Measurements from ENCODE around the gene PRAMEF20.
"Not testable (repeated sequence)": the region's sequence is repeated elsewhere in the genome, so short reads cannot be mapped to it uniquely, and the experiment has no call there.

The PRAMEF20 gene

GRCh38 chr1:13393004-13393403 lies 17.2 kb upstream of the PRAMEF20 start:
- not testable (repeated sequence) for H3K9ac ChIP-seq (ENCODE audit: low read depth, low read length); H3K27ac ChIP-seq (ENCODE audit: low read length); H3K4me1 ChIP-seq (ENCODE audit: insufficient read depth, low read length); H4K20me1 ChIP-seq (ENCODE audit: insufficient read depth, low read length); H3K79me2 ChIP-seq (ENCODE audit: insufficient read depth, low read length); H3K27me3 ChIP-seq (ENCODE audit: insufficient read depth, low read length, poor library complexity); H3K9me3 ChIP-seq (ENCODE audit: insufficient read depth, low read length, severe bottlenecking); DNase-seq; H2AFZ ChIP-seq (ENCODE audit: low read depth, low read length); H3K4me2 ChIP-seq (ENCODE audit: insufficient read depth, low read length); ATAC-seq (ENCODE audit: insufficient read depth, low read depth); H3K36me3 ChIP-seq (ENCODE audit: insufficient read depth, low read length); H3K4me3 ChIP-seq (ENCODE audit: low read depth in 1 of 2, low read length in 2 of 2)

- not testable (repeated sequence) for H3K4me1 ChIP-seq (ENCODE audit: insufficient read depth, low read length); H2AFZ ChIP-seq (ENCODE audit: low read depth, low read length); H3K4me3 ChIP-seq (ENCODE audit: low read depth in 1 of 2, low read length in 2 of 2); H3K9ac ChIP-seq (ENCODE audit: low read depth, low read length); H3K9me3 ChIP-seq (ENCODE audit: insufficient read depth, low read length, severe bottlenecking); DNase-seq; H3K36me3 ChIP-seq (ENCODE audit: insufficient read depth, low read length); H3K79me2 ChIP-seq (ENCODE audit: insufficient read depth, low read length); H3K27me3 ChIP-seq (ENCODE audit: insufficient read depth, low read length, poor library complexity); H4K20me1 ChIP-seq (ENCODE audit: insufficient read depth, low read length); H3K27ac ChIP-seq (ENCODE audit: low read length); H3K4me2 ChIP-seq (ENCODE audit: insufficient read depth, low read length); ATAC-seq (ENCODE audit: insufficient read depth, low read depth)
These were observed 15.5 kb upstream of the PRAMEF20 start for GRCh38 chr1:13394761-13395160.

GRCh38 chr1:13395311-13395710 lies 14.9 kb upstream of the PRAMEF20 start:
- ATAC-seq (ENCODE audit: insufficient read depth, low read depth); H3K9ac ChIP-seq (ENCODE audit: low read depth, low read length); DNase-seq: not testable (repeated sequence)

DNA sequence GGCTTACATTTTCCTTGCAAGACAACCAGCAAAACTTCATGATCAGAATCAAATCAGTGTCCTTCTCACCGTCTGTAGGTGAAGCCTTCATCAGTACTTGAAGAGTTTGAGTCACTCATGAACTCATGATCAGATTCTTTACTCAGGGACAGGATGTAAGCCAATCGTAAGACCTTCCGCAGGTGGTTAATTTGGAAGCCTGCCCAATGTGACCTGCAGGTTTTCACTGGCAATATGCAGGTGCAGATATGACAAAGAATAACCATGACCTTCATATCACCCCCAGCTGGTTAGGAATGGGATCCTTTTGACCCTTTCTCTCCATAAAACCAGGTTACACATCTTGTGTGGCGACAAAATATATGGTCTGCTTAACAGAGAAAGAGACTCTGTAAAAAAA lies 2.4 kb upstream of the PRAMEF20 start:
- Histone ChIP-seq H3K4me1 (ENCODE audit: insufficient read depth, low read length) (no peaks in the 10 kb centered on the region), H3K9ac (ENCODE audit: low read depth, low read length) (no peak overlapping the region), H3K27me3 (ENCODE audit: insufficient read depth, low read length, poor library complexity) (no peaks in the 10 kb centered on the region), H3K4me3 (ENCODE audit: low read depth in 1 of 2, low read length in 2 of 2) (no peak overlapping the region), H3K4me2 (ENCODE audit: insufficient read depth, low read length) (no peak overlapping the region), H3K79me2 (ENCODE audit: insufficient read depth, low read length) (no peaks in the 10 kb centered on the region), H4K20me1 (ENCODE audit: insufficient read depth, low read length) (no peaks in the 10 kb centered on the region), H3K9me3 (ENCODE audit: insufficient read depth, low read length, severe bottlenecking) (no peaks in the 10 kb centered on the region), H3K36me3 (ENCODE audit: insufficient read depth, low read length) (no peaks in the 10 kb centered on the region), H3K27ac (ENCODE audit: low read length) (no peak overlapping the region), H2AFZ (ENCODE audit: low read depth, low read length) (no peak overlapping the region)
- DNase-seq = no peak
- no peak for ATAC-seq (ENCODE audit: insufficient read depth, low read depth)
- TF ChIP-seq CTCF (IDR thresholded peaks at IDR 0.05; ENCODE audit: borderline replicate concordance, extremely low read depth, low read length, poor library complexity, severe bottlenecking) = no peak
- no peak for TF ChIP-seq EZH2 (IDR thresholded peaks at IDR 0.05; ENCODE audit: borderline replicate concordance, low read depth, low read length, severe bottlenecking)

More at GRCh38 chr1:13395311-13395710, 14.9 kb upstream of the PRAMEF20 start:
- not testable (repeated sequence) for H3K27me3 ChIP-seq (ENCODE audit: insufficient read depth, low read length, poor library complexity); H3K79me2 ChIP-seq (ENCODE audit: insufficient read depth, low read length); H3K36me3 ChIP-seq (ENCODE audit: insufficient read depth, low read length); H3K9me3 ChIP-seq (ENCODE audit: insufficient read depth, low read length, severe bottlenecking); H3K4me2 ChIP-seq (ENCODE audit: insufficient read depth, low read length); H3K27ac ChIP-seq (ENCODE audit: low read length); H4K20me1 ChIP-seq (ENCODE audit: insufficient read depth, low read length); H3K4me3 ChIP-seq (ENCODE audit: low read depth in 1 of 2, low read length in 2 of 2); H2AFZ ChIP-seq (ENCODE audit: low read depth, low read length); H3K4me1 ChIP-seq (ENCODE audit: insufficient read depth, low read length)

GRCh38 chr1:13430495-13430894 lies 20.2 kb downstream of the PRAMEF20 start:
- no peak overlapping the region for H3K9ac ChIP-seq (ENCODE audit: low read depth, low read length)
- no peaks in the 10 kb centered on the region for H4K20me1 ChIP-seq (ENCODE audit: insufficient read depth, low read length)
- H3K4me3 ChIP-seq (ENCODE audit: low read depth in 1 of 2, low read length in 2 of 2) = no peak overlapping the region
- H2AFZ ChIP-seq (ENCODE audit: low read depth, low read length) = no peak overlapping the region
- ATAC-seq (ENCODE audit: insufficient read depth, low read depth) (no peak), DNase-seq (no peak)
- H3K4me1 ChIP-seq (ENCODE audit: insufficient read depth, low read length) = peaks cover 3% of the 10 kb centered on the region; the same call in 1 of the 2 replicates
- H3K79me2 ChIP-seq (ENCODE audit: insufficient read depth, low read length) = no peaks in the 10 kb centered on the region
- no peaks in the 10 kb centered on the region for H3K9me3 ChIP-seq (ENCODE audit: insufficient read depth, low read length, severe bottlenecking)
- H3K27me3 ChIP-seq (ENCODE audit: insufficient read depth, low read length, poor library complexity) = no peaks in the 10 kb centered on the region
- no peak overlapping the region for H3K27ac ChIP-seq (ENCODE audit: low read length)
- TF ChIP-seq CTCF (IDR thresholded peaks at IDR 0.05; ENCODE audit: borderline replicate concordance, extremely low read depth, low read length, poor library complexity, severe bottlenecking) (no peak), EZH2 (IDR thresholded peaks at IDR 0.05; ENCODE audit: borderline replicate concordance, low read depth, low read length, severe bottlenecking) (no peak)
- no peak overlapping the region for H3K4me2 ChIP-seq (ENCODE audit: insufficient read depth, low read length)
- H3K36me3 ChIP-seq (ENCODE audit: insufficient read depth, low read length) = no peaks in the 10 kb centered on the region

Measured in DND-41 (cell line).